ENCODE results near the gene INO80D.
A peak's percentile ranks its signal among the peaks of the same experiment; 100 is the strongest.
"Not testable (repeated sequence)": the region's sequence is repeated elsewhere in the genome, so short reads cannot be mapped to it uniquely, and the experiment has no call there.

INO80D gene

GRCh38 chr2:206080927-206081326 lies 5.0 kb downstream of the INO80D start:
- Histone ChIP-seq H3K27ac (ENCODE audit: low read length) (peak overlapping the region; percentile 44), H3K9ac (ENCODE audit: low read depth, low read length) (peak overlapping the region; percentile 66; the same call in 1 of the 2 replicates), H3K4me3 (ENCODE audit: low read length) (peak overlapping the region; percentile 6; the same call in 1 of the 2 replicates), H3K36me3 (ENCODE audit: insufficient read depth, low read depth, low read length) (no peaks in the 10 kb centered on the region), H3K4me1 (ENCODE audit: insufficient read depth, low read length) (peaks cover 34% of the 10 kb centered on the region; the same call in 1 of the 2 replicates), H3K27me3 (ENCODE audit: insufficient read depth, low read length) (no peaks in the 10 kb centered on the region), H3K9me3 (ENCODE audit: insufficient read depth, low read depth, low read length) (no peaks in the 10 kb centered on the region)

GRCh38 chr2:206079699-206080465 lies 6.1 kb downstream of the INO80D start:
- Histone ChIP-seq H3K9me3 (ENCODE audit: insufficient read depth, low read depth, low read length) (no peaks in the 10 kb centered on the region), H3K27me3 (ENCODE audit: insufficient read depth, low read length) (no peaks in the 10 kb centered on the region), H3K4me1 (ENCODE audit: insufficient read depth, low read length) (peaks cover 34% of the 10 kb centered on the region; the same call in 1 of the 2 replicates), H3K4me3 (ENCODE audit: low read length) (peak overlapping the region; percentile 47), H3K36me3 (ENCODE audit: insufficient read depth, low read depth, low read length) (no peaks in the 10 kb centered on the region), H3K27ac (ENCODE audit: low read length) (peak overlapping the region; percentile 28), H3K9ac (ENCODE audit: low read depth, low read length) (peak overlapping the region; percentile 69; the same call in 1 of the 2 replicates)

- H3K27me3 ChIP-seq (ENCODE audit: insufficient read depth, low read length); H3K36me3 ChIP-seq (ENCODE audit: insufficient read depth, low read depth, low read length); H3K4me3 ChIP-seq (ENCODE audit: low read length); H3K9me3 ChIP-seq (ENCODE audit: insufficient read depth, low read depth, low read length): not testable (repeated sequence)
- H3K9ac ChIP-seq (ENCODE audit: low read depth, low read length) = peak overlapping the region; percentile 7; the same call in 1 of the 2 replicates
- peaks cover 33% of the 10 kb centered on the region; the same call in 1 of the 2 replicates for H3K4me1 ChIP-seq (ENCODE audit: insufficient read depth, low read length)
- peak overlapping the region; percentile 12 for H3K27ac ChIP-seq (ENCODE audit: low read length)
Observed at GRCh38 chr2:206077879-206078278, 8.1 kb downstream of the INO80D start.

GRCh38 chr2:206075113-206075512 lies 10.9 kb downstream of the INO80D start:
- Histone ChIP-seq H3K4me3 (ENCODE audit: low read length) (no peak overlapping the region), H3K4me1 (ENCODE audit: insufficient read depth, low read length) (peaks cover 12% of the 10 kb centered on the region; the same call in 1 of the 2 replicates), H3K9me3 (ENCODE audit: insufficient read depth, low read depth, low read length) (no peaks in the 10 kb centered on the region), H3K36me3 (ENCODE audit: insufficient read depth, low read depth, low read length) (peaks cover 8% of the 10 kb centered on the region; the same call in 1 of the 2 replicates), H3K9ac (ENCODE audit: low read depth, low read length) (no peak overlapping the region), H3K27ac (ENCODE audit: low read length) (no peak overlapping the region), H3K27me3 (ENCODE audit: insufficient read depth, low read length) (no peaks in the 10 kb centered on the region)

GRCh38 chr2:206071807-206072206 lies 14.2 kb downstream of the INO80D start:
- no peak overlapping the region for H3K9ac ChIP-seq (ENCODE audit: low read depth, low read length)
- no peak overlapping the region for H3K27ac ChIP-seq (ENCODE audit: low read length)
- no peaks in the 10 kb centered on the region for H3K27me3 ChIP-seq (ENCODE audit: insufficient read depth, low read length)
- no peaks in the 10 kb centered on the region for H3K9me3 ChIP-seq (ENCODE audit: insufficient read depth, low read depth, low read length)
- no peak overlapping the region for H3K4me3 ChIP-seq (ENCODE audit: low read length)
- peaks cover 6% of the 10 kb centered on the region; the same call in 1 of the 2 replicates for H3K4me1 ChIP-seq (ENCODE audit: insufficient read depth, low read length)
- H3K36me3 ChIP-seq (ENCODE audit: insufficient read depth, low read depth, low read length) = peaks cover 8% of the 10 kb centered on the region; the same call in 1 of the 2 replicates

GRCh38 chr2:206069417-206069816 lies 16.6 kb downstream of the INO80D start:
- Histone ChIP-seq H3K27ac (ENCODE audit: low read length) (no peak overlapping the region), H3K4me1 (ENCODE audit: insufficient read depth, low read length) (peaks cover 6% of the 10 kb centered on the region; the same call in 1 of the 2 replicates), H3K4me3 (ENCODE audit: low read length) (no peak overlapping the region), H3K36me3 (ENCODE audit: insufficient read depth, low read depth, low read length) (peaks cover 8% of the 10 kb centered on the region; the same call in 1 of the 2 replicates), H3K27me3 (ENCODE audit: insufficient read depth, low read length) (no peaks in the 10 kb centered on the region), H3K9ac (ENCODE audit: low read depth, low read length) (no peak overlapping the region), H3K9me3 (ENCODE audit: insufficient read depth, low read depth, low read length) (no peaks in the 10 kb centered on the region)

GRCh38 chr2:206068207-206068606 lies 17.8 kb downstream of the INO80D start:
- Histone ChIP-seq H3K4me3 (ENCODE audit: low read length) (no peak overlapping the region), H3K4me1 (ENCODE audit: insufficient read depth, low read length) (peaks cover 6% of the 10 kb centered on the region; the same call in 1 of the 2 replicates), H3K27me3 (ENCODE audit: insufficient read depth, low read length) (no peaks in the 10 kb centered on the region), H3K27ac (ENCODE audit: low read length) (no peak overlapping the region), H3K9me3 (ENCODE audit: insufficient read depth, low read depth, low read length) (no peaks in the 10 kb centered on the region), H3K36me3 (ENCODE audit: insufficient read depth, low read depth, low read length) (peaks cover 1% of the 10 kb centered on the region; the same call in 1 of the 2 replicates), H3K9ac (ENCODE audit: low read depth, low read length) (no peak overlapping the region)

- Histone ChIP-seq H3K27ac (ENCODE audit: low read length) (no peak overlapping the region), H3K27me3 (ENCODE audit: insufficient read depth, low read length) (no peaks in the 10 kb centered on the region), H3K36me3 (ENCODE audit: insufficient read depth, low read depth, low read length) (peaks cover 38% of the 10 kb centered on the region), H3K9ac (ENCODE audit: low read depth, low read length) (no peak overlapping the region), H3K4me3 (ENCODE audit: low read length) (no peak overlapping the region), H3K4me1 (ENCODE audit: insufficient read depth, low read length) (no peaks in the 10 kb centered on the region), H3K9me3 (ENCODE audit: insufficient read depth, low read depth, low read length) (no peaks in the 10 kb centered on the region)
Observed at GRCh38 chr2:206064077-206064476, 21.9 kb downstream of the INO80D start.

- Histone ChIP-seq H3K36me3 (ENCODE audit: insufficient read depth, low read depth, low read length) (peaks cover 43% of the 10 kb centered on the region), H3K4me1 (ENCODE audit: insufficient read depth, low read length) (no peaks in the 10 kb centered on the region)
Observed at GRCh38 chr2:206063635-206064034, 22.3 kb downstream of the INO80D start.

GRCh38 chr2:206062724-206063123 lies 23.2 kb downstream of the INO80D start:
- no peaks in the 10 kb centered on the region for H3K4me1 ChIP-seq (ENCODE audit: insufficient read depth, low read length)
- no peak overlapping the region for H3K4me3 ChIP-seq (ENCODE audit: low read length)
- no peak overlapping the region for H3K27ac ChIP-seq (ENCODE audit: low read length)
- no peak overlapping the region for H3K9ac ChIP-seq (ENCODE audit: low read depth, low read length)
- no peaks in the 10 kb centered on the region for H3K9me3 ChIP-seq (ENCODE audit: insufficient read depth, low read depth, low read length)
- H3K27me3 ChIP-seq (ENCODE audit: insufficient read depth, low read length) = no peaks in the 10 kb centered on the region
- peaks cover 44% of the 10 kb centered on the region for H3K36me3 ChIP-seq (ENCODE audit: insufficient read depth, low read depth, low read length)

More at GRCh38 chr2:206063635-206064034, 22.3 kb downstream of the INO80D start:
- no peak overlapping the region for H3K4me3 ChIP-seq (ENCODE audit: low read length)
- no peaks in the 10 kb centered on the region for H3K27me3 ChIP-seq (ENCODE audit: insufficient read depth, low read length)
- no peak overlapping the region for H3K27ac ChIP-seq (ENCODE audit: low read length)
- no peaks in the 10 kb centered on the region for H3K9me3 ChIP-seq (ENCODE audit: insufficient read depth, low read depth, low read length)
- H3K9ac ChIP-seq (ENCODE audit: low read depth, low read length) = no peak overlapping the region

GRCh38 chr2:206056286-206056685 lies 29.7 kb downstream of the INO80D start:
- no peaks in the 10 kb centered on the region for H3K27me3 ChIP-seq (ENCODE audit: insufficient read depth, low read length)
- no peaks in the 10 kb centered on the region for H3K4me1 ChIP-seq (ENCODE audit: insufficient read depth, low read length)
- no peak overlapping the region for H3K27ac ChIP-seq (ENCODE audit: low read length)
- H3K9me3 ChIP-seq (ENCODE audit: insufficient read depth, low read depth, low read length) = no peaks in the 10 kb centered on the region
- H3K4me3 ChIP-seq (ENCODE audit: low read length) = no peak overlapping the region
- H3K9ac ChIP-seq (ENCODE audit: low read depth, low read length) = no peak overlapping the region
- H3K36me3 ChIP-seq (ENCODE audit: insufficient read depth, low read depth, low read length) = peaks cover 64% of the 10 kb centered on the region

GRCh38 chr2:206054952-206055351 lies 31.0 kb downstream of the INO80D start:
- H3K36me3 ChIP-seq (ENCODE audit: insufficient read depth, low read depth, low read length) = peaks cover 55% of the 10 kb centered on the region
- no peak overlapping the region for H3K27ac ChIP-seq (ENCODE audit: low read length)
- no peaks in the 10 kb centered on the region for H3K4me1 ChIP-seq (ENCODE audit: insufficient read depth, low read length)
- H3K9me3 ChIP-seq (ENCODE audit: insufficient read depth, low read depth, low read length) = no peaks in the 10 kb centered on the region
- no peaks in the 10 kb centered on the region for H3K27me3 ChIP-seq (ENCODE audit: insufficient read depth, low read length)
- no peak overlapping the region for H3K9ac ChIP-seq (ENCODE audit: low read depth, low read length)
- no peak overlapping the region for H3K4me3 ChIP-seq (ENCODE audit: low read length)

Data from iPS-20b (cell line).